HCT116 (cell line): Measurements from ENCODE around the gene GPRIN2. TPM values are rescaled to one million over a fixed set of nuclear protein-coding genes. Genes with fewer than 3 reads are reported as not detected.
"Not testable (repeated sequence)": the region's sequence is repeated elsewhere in the genome, so short reads cannot be mapped to it uniquely, and the experiment has no call there.

ENCODE experiments used
- ATAC-seq: fragments of 200-7000 bp; cut with Tn5 transposase; 2 replicates; pipeline ENCODE4 v1.9.1; 2020; ENCODE audit warnings: mild to moderate bottlenecking, moderate library complexity
- BruUV-seq: library from RNA; stranded (reverse); fragments of 400-500 nt; replicated peaks from 2 replicates; lab custom pipeline; 2021; lab: Mats Ljungman, UMichigan
- CTCF ChIA-PET: fragments of 300-600 bp; sonication (Branson Sonifier 250); formaldehyde crosslinking; loops from one replicate; lab custom pipeline; 2021; ENCODE audit warnings: antibody characterized with exemption; lab: Charles Lee
- POLR2A ChIA-PET: fragments of 300-600, 350-600 bp; sonication (Branson Sonifier 250); formaldehyde crosslinking; loops from one replicate; lab custom pipeline; 2021; ENCODE audit warnings: antibody characterized with exemption; lab: Charles Lee
- RAD21 ChIA-PET, 2 experiments: fragments of 300-600 bp; sonication (Branson Sonifier 250); formaldehyde crosslinking; loops; one replicate each; lab custom pipeline; 2023; ENCODE audit warnings: low total read pairs in 2 of 2; ENCODE audit not compliant: uncharacterized antibody in 2 of 2, unreplicated experiment in 2 of 2, low non-redundant PET in 1 of 2; lab: Charles Lee
- DNase-seq: peaks from one replicate; pipeline ENCODE4 v3.0.0-alpha.2; 2010; ENCODE audit warnings: low read depth, low spot score
- H2AFZ ChIP-seq: fragments of 200-600 bp; shearing (Covaris generic), sonication (generic); 2 replicates; pipeline ENCODE4 v1.6.1; 2017; ENCODE audit warnings: low read depth, mixed run types, mixed read lengths, antibody characterized with exemption, low read length; ENCODE audit not compliant: poor library complexity, severe bottlenecking
- H3K27ac ChIP-seq: 2 replicates; pipeline ENCODE4 v1.5.1; 2012; ENCODE audit warnings: low read depth, low read length
- H3K27me3 ChIP-seq: fragments of 200-600 bp; sonication (generic); 2 replicates; pipeline ENCODE4 v1.6.1; 2016; ENCODE audit warnings: mixed run types, low read length, mixed read lengths; ENCODE audit not compliant: insufficient read depth
- H3K36me3 ChIP-seq, 2 experiments: fragments of 200-500 bp in 1 of 2; fragments of 200-600 bp in 1 of 2; sonication (Bioruptor generic) in 1 of 2; sonication (generic) in 1 of 2; 2 replicates each; pipeline versions ENCODE4 v1.5.1 to v1.6.1; 2014 to 2016; ENCODE audit warnings: low read length in 2 of 2, inconsistent platforms in 1 of 2, mixed read lengths in 1 of 2, mixed run types in 1 of 2; ENCODE audit not compliant: insufficient read depth in 2 of 2, control insufficient read depth in 1 of 2
- H3K4me1 ChIP-seq, 2 experiments: fragments of 200-600 bp in 1 of 2; sonication (generic) in 1 of 2; 2 replicates each; pipeline versions ENCODE4 v1.5.1 to v1.6.1; 2012 to 2017; ENCODE audit warnings: low read length in 2 of 2, inconsistent platforms in 1 of 2, mild to moderate bottlenecking in 1 of 2, mixed read lengths in 1 of 2, mixed run types in 1 of 2, moderate library complexity in 1 of 2; ENCODE audit not compliant: insufficient read depth in 2 of 2, control insufficient read depth in 1 of 2
- H3K4me2 ChIP-seq: fragments of 200-600 bp; sonication (generic); 2 replicates; pipeline ENCODE4 v1.6.1; 2017; ENCODE audit warnings: mixed run types, low read length, mixed read lengths
- H3K4me3 ChIP-seq, 2 experiments: fragments of 200-600 bp in 1 of 2; sonication (generic) in 1 of 2; replicated peaks in 1 of 2; 2 replicates each; pipeline ENCODE4 v1.5.1; 2011 to 2016; ENCODE audit warnings: low read length in 2 of 2, control low read depth in 1 of 2, low read depth in 1 of 2, mild to moderate bottlenecking in 1 of 2, mixed read lengths in 1 of 2, mixed run types in 1 of 2
- H3K79me2 ChIP-seq: fragments of 200-600 bp; sonication (generic); 2 replicates; pipeline ENCODE4 v1.6.1; 2017; ENCODE audit warnings: mild to moderate bottlenecking, mixed run types, low read length, moderate library complexity, mixed read lengths; ENCODE audit not compliant: insufficient read depth
- H3K9ac ChIP-seq: fragments of 200-600 bp; sonication (generic); 2 replicates; pipeline ENCODE4 v1.6.1; 2016; ENCODE audit warnings: low read length, mixed read lengths
- H3K9me2 ChIP-seq: fragments of 200-600 bp; sonication (generic), shearing (Covaris generic); 2 replicates; pipeline ENCODE4 v1.6.1; 2017; ENCODE audit warnings: mixed run types, mild to moderate bottlenecking, moderate library complexity; ENCODE audit not compliant: insufficient read depth
- H3K9me3 ChIP-seq, 2 experiments: fragments of 200-500 bp in 1 of 2; fragments of 200-600 bp in 1 of 2; sonication (Bioruptor generic) in 1 of 2; sonication (generic) in 1 of 2; 2 replicates each; pipeline ENCODE4 v1.6.1; 2014 to 2017; ENCODE audit warnings: low read length in 2 of 2, mixed read lengths in 2 of 2, inconsistent platforms in 1 of 2, low read depth in 1 of 2, mild to moderate bottlenecking in 1 of 2, mixed run types in 1 of 2, moderate library complexity in 1 of 2; ENCODE audit not compliant: control insufficient read depth in 1 of 2, insufficient read depth in 1 of 2
- H4K20me1 ChIP-seq: fragments of 200-600 bp; sonication (generic), shearing (Covaris generic); 2 replicates; pipeline ENCODE4 v1.6.1; 2017; ENCODE audit warnings: mixed run types, mild to moderate bottlenecking, moderate library complexity; ENCODE audit not compliant: insufficient read depth
- EGR1 ChIP-seq: IDR thresholded peaks from 2 replicates; pipeline ENCODE4 v1.6.1; 2012; ENCODE audit warnings: low read depth
- ELF1 ChIP-seq: IDR thresholded peaks from 2 replicates; pipeline ENCODE4 v1.6.1; 2012; ENCODE audit warnings: low read depth, borderline replicate concordance
- RAD21 ChIP-seq: IDR thresholded peaks from 2 replicates; pipeline ENCODE4 v1.6.1; 2012; ENCODE audit warnings: low read depth, mild to moderate bottlenecking
- SP1 ChIP-seq: IDR thresholded peaks from 2 replicates; pipeline ENCODE4 v1.6.1; 2012; ENCODE audit warnings: low read depth
- ZFX ChIP-seq: fragments of 450-650 bp; IDR thresholded peaks from 2 replicates; pipeline ENCODE4 v1.6.1; 2017
- intact Hi-C: fragments of 100-400 bp; cut with micrococcal nuclease; formaldehyde crosslinking; loops from 2 replicates; pipeline ENCODE4 v1.10.0; 2022
- total RNA-seq: library from RNA; stranded (reverse); gene quantifications from one replicate; pipeline ENCODE4 v1.2.1, GENCODE V29; 2021; ENCODE audit not compliant: unreplicated experiment

Gene GPRIN2
- total RNA-seq, 1 experiment from 2014 or later: 1.7 TPM

- no peaks in the 10 kb centered on the region for H3K36me3 ChIP-seq
- H3K4me1 ChIP-seq: peaks cover 0 to 11% of the 10 kb centered on the region in 2 experiments; a peak in 2 of 4 replicates
- no TSS peak for BruUV-seq
- ChIA-PET POLR2A (no interaction called here), CTCF (no interaction called here), RAD21 (no interaction called here)
- no peaks in the 10 kb centered on the region for H3K9me2 ChIP-seq
- H2AFZ ChIP-seq: no peak overlapping the region
- DNase-seq (no peak), ATAC-seq (no peak)
- no peak overlapping the region for H3K9ac ChIP-seq
- no peaks in the 10 kb centered on the region for H3K9me3 ChIP-seq
- TF ChIP-seq EGR1 (no peak), RAD21 (no peak), ELF1 (no peak), ZFX (no peak), SP1 (no peak)
- no peak overlapping the region for H3K4me3 ChIP-seq
- H3K4me2 ChIP-seq: no peak overlapping the region
- no peaks in the 10 kb centered on the region for H3K79me2 ChIP-seq
- intact Hi-C loops: no loop called here
- no peaks in the 10 kb centered on the region for H4K20me1 ChIP-seq
- no peaks in the 10 kb centered on the region for H3K27me3 ChIP-seq
- H3K27ac ChIP-seq: no peak overlapping the region
Measured at GRCh38 chr10:46514431-46514861, 42.0 kb downstream of the GPRIN2 start.

GRCh38 chr10:46513333-46513732, 43.1 kb downstream of the GPRIN2 start:
- H3K4me2 ChIP-seq, CTCF ChIA-PET, DNase-seq, H3K9me3 ChIP-seq, H3K27ac ChIP-seq, H3K79me2 ChIP-seq, RAD21 ChIA-PET, ATAC-seq, BruUV-seq, intact Hi-C loops, POLR2A ChIA-PET, H4K20me1 ChIP-seq, H3K36me3 ChIP-seq, H3K9me2 ChIP-seq, H3K4me3 ChIP-seq, H3K27me3 ChIP-seq, H3K9ac ChIP-seq, H2AFZ ChIP-seq: not testable (repeated sequence)
- H3K4me1 ChIP-seq: peaks cover 0 to 11% of the 10 kb centered on the region in 2 experiments; a peak in 2 of 4 replicates

- H4K20me1 ChIP-seq, CTCF ChIA-PET, POLR2A ChIA-PET, BruUV-seq, H3K27ac ChIP-seq, H3K9me2 ChIP-seq, DNase-seq, H3K4me2 ChIP-seq, H3K36me3 ChIP-seq, ATAC-seq, H3K9ac ChIP-seq, intact Hi-C loops, RAD21 ChIA-PET, H3K9me3 ChIP-seq, H3K79me2 ChIP-seq, H3K27me3 ChIP-seq, H2AFZ ChIP-seq, H3K4me3 ChIP-seq: not testable (repeated sequence)
- H3K4me1 ChIP-seq: peaks cover 0 to 11% of the 10 kb centered on the region in 2 experiments; a peak in 2 of 4 replicates
Measured at GRCh38 chr10:46512725-46513124, 43.7 kb downstream of the GPRIN2 start.

GRCh38 chr10:46512002-46512401, 44.5 kb downstream of the GPRIN2 start:
- H3K27me3 ChIP-seq, ATAC-seq, CTCF ChIA-PET, BruUV-seq, H3K27ac ChIP-seq, H4K20me1 ChIP-seq, H3K9ac ChIP-seq, RAD21 ChIA-PET, H3K9me3 ChIP-seq, POLR2A ChIA-PET, H2AFZ ChIP-seq, DNase-seq, intact Hi-C loops, H3K9me2 ChIP-seq, H3K79me2 ChIP-seq, H3K36me3 ChIP-seq, H3K4me3 ChIP-seq, H3K4me1 ChIP-seq, H3K4me2 ChIP-seq: not testable (repeated sequence)
